IPS DF 6.9 (cell line): Measurements from ENCODE around the gene MAPK12.

Experiments
- DNase-seq: peaks from one replicate; pipeline ENCODE4 v3.0.0-alpha.2; 2013; ENCODE audit warnings: low read depth, low spot score
- H3K27ac ChIP-seq: one replicate; pipeline ENCODE4 v1.5.1; 2013; ENCODE audit warnings: low read length, control low read depth
- H3K27me3 ChIP-seq: 2 replicates; pipeline ENCODE4 v1.6.1; 2013; ENCODE audit warnings: mild to moderate bottlenecking, low read length; ENCODE audit not compliant: control insufficient read depth, insufficient read depth
- H3K36me3 ChIP-seq: 2 replicates; pipeline ENCODE4 v1.6.1; 2013; ENCODE audit warnings: low read length; ENCODE audit not compliant: control insufficient read depth, insufficient read depth
- H3K4me1 ChIP-seq: 2 replicates; pipeline ENCODE4 v1.6.1; 2013; ENCODE audit warnings: low read length; ENCODE audit not compliant: control insufficient read depth, insufficient read depth
- H3K4me3 ChIP-seq: 2 replicates; pipeline ENCODE4 v1.5.1; 2013; ENCODE audit warnings: mild to moderate bottlenecking, low read length
- H3K9me3 ChIP-seq: 2 replicates; pipeline ENCODE4 v1.6.1; 2013; ENCODE audit warnings: low read length, inconsistent platforms; ENCODE audit not compliant: control insufficient read depth, insufficient read depth
- WGBS: extraction: QIAGEN DNeasy Blood & Tissue Kit; methylation state at CpG from one replicate; pipeline ENCODE4 v1.1.7; 2013; ENCODE audit warnings: mixed read lengths, missing lambda C conversion rate; ENCODE audit not compliant: insufficient read length, insufficient coverage; 5-methylcytosine and 5-hydroxymethylcytosine counted together

Gene MAPK12

GRCh38 chr22:50225200-50225969 lies 36.1 kb downstream of the MAPK12 start:
- H3K36me3 ChIP-seq, result peaks cover 20% of the 10 kb centered on the region

GRCh38 chr22:50224071-50224470 lies 37.4 kb downstream of the MAPK12 start:
- no peak overlapping the region for H3K4me3 ChIP-seq
- WGBS, result no CpG with 5 or more reads among the region's 16 CpGs
- DNase-seq, result no peak
- H3K4me1 ChIP-seq, result peaks cover 1% of the 10 kb centered on the region; the same call in 1 of the 2 replicates
- no peak overlapping the region for H3K27ac ChIP-seq
- no peaks in the 10 kb centered on the region for H3K27me3 ChIP-seq
- no peaks in the 10 kb centered on the region for H3K9me3 ChIP-seq
- peaks cover 21% of the 10 kb centered on the region for H3K36me3 ChIP-seq

More at GRCh38 chr22:50225200-50225969, 36.1 kb downstream of the MAPK12 start:
- no peak for DNase-seq
- H3K4me1 ChIP-seq, result no peaks in the 10 kb centered on the region
- WGBS, result no CpG with 5 or more reads among the region's 24 CpGs
- H3K4me3 ChIP-seq, result no peak overlapping the region
- no peak overlapping the region for H3K27ac ChIP-seq
- H3K27me3 ChIP-seq, result no peaks in the 10 kb centered on the region
- no peaks in the 10 kb centered on the region for H3K9me3 ChIP-seq

- H3K9me3 ChIP-seq, result no peaks in the 10 kb centered on the region
- peaks cover 30% of the 10 kb centered on the region for H3K36me3 ChIP-seq
- DNase-seq, result no peak
- no CpG with 5 or more reads among the region's 8 CpGs for WGBS
- peaks cover 1% of the 10 kb centered on the region; the same call in 1 of the 2 replicates for H3K4me1 ChIP-seq
- H3K27me3 ChIP-seq, result no peaks in the 10 kb centered on the region
- no peak overlapping the region for H3K27ac ChIP-seq
- H3K4me3 ChIP-seq, result no peak overlapping the region
Observed at GRCh38 chr22:50222508-50222907, 39.0 kb downstream of the MAPK12 start.

- H3K36me3 ChIP-seq, result peaks cover 38% of the 10 kb centered on the region
- no CpG with 5 or more reads among the region's 19 CpGs for WGBS
- no peak overlapping the region for H3K27ac ChIP-seq
- no peaks in the 10 kb centered on the region for H3K9me3 ChIP-seq
- no peak for DNase-seq
- no peaks in the 10 kb centered on the region for H3K27me3 ChIP-seq
- peaks cover 1% of the 10 kb centered on the region; the same call in 1 of the 2 replicates for H3K4me1 ChIP-seq
- H3K4me3 ChIP-seq, result no peak overlapping the region
Observed at GRCh38 chr22:50221410-50222300, 39.8 kb downstream of the MAPK12 start.

- H3K9me3 ChIP-seq, result no peaks in the 10 kb centered on the region
- WGBS, result no CpG with 5 or more reads among the region's 45 CpGs
- no peaks in the 10 kb centered on the region for H3K27me3 ChIP-seq
- H3K27ac ChIP-seq, result no peak overlapping the region
- H3K36me3 ChIP-seq, result peaks cover 37% of the 10 kb centered on the region
- peaks cover 1% of the 10 kb centered on the region; the same call in 1 of the 2 replicates for H3K4me1 ChIP-seq
- no peak for DNase-seq
- no peak overlapping the region for H3K4me3 ChIP-seq
Observed at GRCh38 chr22:50220603-50221409, 40.7 kb downstream of the MAPK12 start.

GRCh38 chr22:50219800-50220602 lies 41.5 kb downstream of the MAPK12 start:
- Histone ChIP-seq H3K4me3 (no peak overlapping the region), H3K4me1 (peaks cover 1% of the 10 kb centered on the region; the same call in 1 of the 2 replicates), H3K27ac (no peak overlapping the region), H3K36me3 (peaks cover 34% of the 10 kb centered on the region), H3K9me3 (no peaks in the 10 kb centered on the region), H3K27me3 (no peaks in the 10 kb centered on the region)
- no CpG with 5 or more reads among the region's 25 CpGs for WGBS
- no peak for DNase-seq

- DNase-seq, result no peak
- H3K27ac ChIP-seq, result no peak overlapping the region
- peaks cover 1% of the 10 kb centered on the region; the same call in 1 of the 2 replicates for H3K4me1 ChIP-seq
- H3K9me3 ChIP-seq, result no peaks in the 10 kb centered on the region
- no CpG with 5 or more reads among the region's 42 CpGs for WGBS
- H3K36me3 ChIP-seq, result peaks cover 34% of the 10 kb centered on the region
- H3K4me3 ChIP-seq, result no peak overlapping the region
- no peaks in the 10 kb centered on the region for H3K27me3 ChIP-seq
Observed at GRCh38 chr22:50218996-50219727, 42.3 kb downstream of the MAPK12 start.

- H3K36me3 ChIP-seq, result peaks cover 34% of the 10 kb centered on the region
- DNase-seq, result no peak
- no peaks in the 10 kb centered on the region for H3K27me3 ChIP-seq
- no peaks in the 10 kb centered on the region for H3K9me3 ChIP-seq
- H3K4me1 ChIP-seq, result peaks cover 1% of the 10 kb centered on the region; the same call in 1 of the 2 replicates
- H3K4me3 ChIP-seq, result no peak overlapping the region
- H3K27ac ChIP-seq, result no peak overlapping the region
- WGBS, result no CpG with 5 or more reads among the region's 43 CpGs
Observed at GRCh38 chr22:50218153-50218995, 43.1 kb downstream of the MAPK12 start.
